NB4 (cell line): ENCODE measurements around the gene PLCD1.

Experiments used
- DNase-seq: peaks from one replicate; pipeline ENCODE4 v3.0.0; 2010; ENCODE audit warnings: low read depth
- H3K4me3 ChIP-seq: one replicate; pipeline ENCODE4 v1.5.1; 2011; ENCODE audit warnings: mild to moderate bottlenecking, low read depth, low read length, moderate library complexity
- CTCF ChIP-seq: IDR thresholded peaks from one replicate; pipeline ENCODE4 v1.5.1; 2012; ENCODE audit warnings: low read depth, low read length
- MAX ChIP-seq: IDR thresholded peaks from 2 replicates; pipeline ENCODE4 v1.6.1; 2011; ENCODE audit warnings: low read depth, low read length
- MYC ChIP-seq: IDR thresholded peaks from 2 replicates; pipeline ENCODE4 v1.6.1; 2011; ENCODE audit warnings: low read depth, low read length
- POLR2A ChIP-seq: IDR thresholded peaks from 2 replicates; pipeline ENCODE4 v1.6.1; 2011; ENCODE audit warnings: mild to moderate bottlenecking; ENCODE audit not compliant: insufficient read length; ENCODE audit errors: extremely low read depth

The PLCD1 gene

GRCh38 chr3:37961622-37962431 lies 67.6 kb downstream of the PLCD1 start:
- DNase-seq = no peak
- TF ChIP-seq POLR2A = no peak
- TF ChIP-seq MYC = no peak
- TF ChIP-seq MAX = no peak
- no peak for TF ChIP-seq CTCF
- H3K4me3 ChIP-seq = no peak overlapping the region

GRCh38 chr3:37957539-37957936 lies 71.9 kb downstream of the PLCD1 start:
- H3K4me3 ChIP-seq = no peak overlapping the region
- no peak for DNase-seq
- TF ChIP-seq MYC (no peak), CTCF (no peak), MAX (no peak), POLR2A (no peak)
